Activated T-cell treated with anti-CD3 and anti-CD28 coated beads, Interleukin-2, amount 50 U/mL, for 4 hours (primary cell): ENCODE data around the gene HEATR5A. TPM values are rescaled to one million over a fixed set of nuclear protein-coding genes. Genes with fewer than 3 reads are reported as not detected.
"Not testable (repeated sequence)": the region's sequence is repeated elsewhere in the genome, so short reads cannot be mapped to it uniquely, and the experiment has no call there.

Experiments used
- ATAC-seq, 2 donors: fragments of 200-7000 bp; cut with Tn5 transposase; one replicate each; pipeline ENCODE4 v1.10.0; 2021
- DNase-seq: peaks from one replicate; pipeline ENCODE4 v3.0.0-alpha.2; 2020
- H3K27me3 Mint-ChIP-seq: one replicate; pipeline ENCODE4 v1.8.0; 2021; ENCODE audit warnings: low read depth, mixed read lengths
- H3K36me3 Mint-ChIP-seq: one replicate; pipeline ENCODE4 v1.8.0; 2022; ENCODE audit warnings: mixed read lengths; ENCODE audit not compliant: insufficient read depth
- H3K4me1 Mint-ChIP-seq: one replicate; pipeline ENCODE4 v1.8.0; 2021; ENCODE audit warnings: low read depth, mixed read lengths
- H3K4me3 Mint-ChIP-seq: one replicate; pipeline ENCODE4 v1.8.0; 2021; ENCODE audit warnings: mild to moderate bottlenecking, moderate library complexity, mixed read lengths
- H3K9me3 Mint-ChIP-seq: one replicate; pipeline ENCODE4 v1.8.0; 2021; ENCODE audit warnings: mixed read lengths
- total RNA-seq, 3 donors: library from RNA; stranded (reverse); gene quantifications; one replicate each; pipeline ENCODE4 v1.2.1, GENCODE V29; 2021

Gene HEATR5A
- total RNA-seq, 3 donors from 2014 or later, result 10.7 to 13.0 (median 12.0) TPM

DNA sequence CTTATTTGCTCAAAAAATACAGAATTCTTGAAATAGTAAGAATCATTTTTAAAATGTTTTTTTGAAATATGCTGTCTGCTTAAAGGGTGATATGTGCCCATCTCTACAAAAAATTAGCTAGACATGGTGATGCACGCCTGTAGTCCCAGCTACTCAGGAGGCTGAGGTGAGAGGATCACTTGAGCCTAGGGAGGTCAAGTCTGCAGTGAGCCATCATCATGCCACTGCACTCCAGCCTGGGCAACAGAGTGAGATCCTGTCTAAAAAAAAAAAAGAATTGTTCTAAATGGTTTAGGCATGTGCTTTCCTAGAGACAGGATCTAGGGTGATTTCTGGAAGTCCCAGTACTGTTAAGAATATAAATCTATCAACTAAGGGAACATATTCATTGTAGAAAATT is 137.2 kb downstream of the HEATR5A start:
- Mint-ChIP-seq H3K9me3 (no peaks in the 10 kb centered on the region), H3K27me3 (no peaks in the 10 kb centered on the region), H3K4me1 (no peaks in the 10 kb centered on the region), H3K36me3 (no peaks in the 10 kb centered on the region), H3K4me3 (no peak overlapping the region)
- ATAC-seq (no peak), DNase-seq (no peak)

DNA sequence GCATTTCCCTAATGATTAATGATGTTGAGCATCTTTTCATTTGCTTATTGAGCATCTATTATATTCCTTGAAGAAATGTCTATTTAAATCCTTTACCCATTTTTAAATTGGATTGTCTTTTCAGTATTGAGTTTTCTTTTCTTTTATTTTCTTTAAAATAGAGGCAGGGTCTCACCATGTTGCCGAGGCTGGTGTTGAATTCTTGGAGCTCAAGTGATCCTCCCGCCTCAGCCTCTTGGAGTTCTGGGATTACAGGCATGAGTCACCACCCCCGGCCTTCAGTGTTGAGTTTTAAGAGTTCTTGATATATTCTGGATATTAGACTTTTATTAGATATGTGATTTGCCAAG is 139.5 kb downstream of the HEATR5A start:
- Mint-ChIP-seq H3K36me3 (no peaks in the 10 kb centered on the region), H3K4me1 (no peaks in the 10 kb centered on the region), H3K27me3 (no peaks in the 10 kb centered on the region), H3K4me3 (no peak overlapping the region), H3K9me3 (no peaks in the 10 kb centered on the region)
- DNase-seq, result no peak
- no peak for ATAC-seq

DNA sequence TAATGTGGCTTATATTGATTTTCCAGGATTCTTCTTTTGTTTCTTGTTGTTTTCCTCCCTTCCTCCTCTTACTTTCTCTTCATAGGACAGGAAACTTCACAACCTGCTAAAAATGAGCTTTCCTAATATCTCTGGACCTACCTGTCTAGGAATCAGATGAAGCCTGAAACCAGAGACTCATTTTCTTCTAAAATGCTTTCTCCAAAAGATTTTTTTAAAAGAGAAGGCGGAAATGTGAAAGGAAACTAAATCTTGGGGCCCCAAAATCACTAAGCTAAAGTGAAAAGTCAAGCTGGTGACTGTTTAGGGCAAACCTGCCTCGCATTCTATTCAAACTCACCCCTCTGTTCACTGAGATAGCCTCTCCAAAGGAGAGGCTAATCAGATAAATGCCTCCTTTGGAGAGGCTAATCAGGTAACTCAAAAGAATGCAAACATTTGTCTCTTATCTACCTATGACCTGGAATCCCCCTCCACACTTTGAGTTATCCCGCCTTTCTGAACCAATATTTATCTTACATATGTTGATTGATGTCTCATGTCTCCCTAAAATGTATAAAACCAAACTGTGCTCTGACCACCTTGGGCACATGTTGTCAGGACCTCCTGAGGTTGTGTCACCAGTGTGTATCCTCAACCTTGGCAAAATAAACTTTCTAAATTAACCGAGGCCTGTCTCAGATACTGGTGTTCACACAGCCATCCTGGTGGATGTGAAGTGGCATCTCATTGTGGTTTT is 140.0 kb downstream of the HEATR5A start:
- DNase-seq (no peak), ATAC-seq (no peak)
- H3K4me3 Mint-ChIP-seq, result no peak overlapping the region
- no peaks in the 10 kb centered on the region for H3K27me3 Mint-ChIP-seq
- H3K4me1 Mint-ChIP-seq, result no peaks in the 10 kb centered on the region
- H3K36me3 Mint-ChIP-seq, result no peaks in the 10 kb centered on the region
- H3K9me3 Mint-ChIP-seq, result no peaks in the 10 kb centered on the region

DNA sequence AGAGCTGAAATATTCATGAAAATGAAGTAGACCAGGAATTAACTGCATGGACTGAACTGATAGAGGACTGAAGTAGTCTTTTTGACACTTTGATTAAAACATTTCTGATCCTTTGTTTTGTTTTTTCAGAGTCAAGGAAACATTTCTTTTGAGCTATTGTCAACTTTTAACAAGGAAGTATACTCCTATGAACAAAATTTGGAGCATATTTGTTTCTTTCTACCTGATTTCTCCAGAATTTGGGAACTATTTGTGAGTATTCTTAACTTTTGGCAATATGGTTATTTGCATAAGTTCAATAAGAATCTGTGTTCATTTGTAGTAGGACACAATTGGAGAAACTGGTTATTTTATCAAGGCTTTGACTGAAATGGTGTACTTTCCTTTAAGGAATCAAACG is 141.5 kb downstream of the HEATR5A start:
- no peaks in the 10 kb centered on the region for H3K27me3 Mint-ChIP-seq
- H3K4me3 Mint-ChIP-seq, result no peak overlapping the region
- no peak for DNase-seq
- H3K9me3 Mint-ChIP-seq, result no peaks in the 10 kb centered on the region
- H3K4me1 Mint-ChIP-seq, result peaks cover 4% of the 10 kb centered on the region
- ATAC-seq, result no peak
- H3K36me3 Mint-ChIP-seq, result no peaks in the 10 kb centered on the region

DNA sequence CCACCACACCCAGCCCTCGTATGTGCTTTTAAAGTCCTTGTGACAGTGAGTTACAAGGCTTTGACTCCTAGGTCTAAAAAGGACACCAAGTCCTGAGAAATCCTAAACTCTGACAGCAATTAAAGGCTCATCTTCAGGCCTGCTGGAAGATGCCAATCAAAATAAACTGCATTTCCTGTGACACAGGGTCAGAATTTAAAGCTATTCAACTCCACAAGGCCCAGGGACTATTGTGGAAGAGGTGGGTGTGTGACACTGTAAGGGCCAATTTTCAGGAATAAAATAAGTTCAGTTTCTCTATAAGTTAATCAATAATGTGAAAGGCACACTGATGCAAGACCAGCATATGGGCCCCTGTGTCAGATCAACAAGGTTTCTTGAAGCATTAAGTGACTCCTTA is 143.3 kb downstream of the HEATR5A start:
- Mint-ChIP-seq H3K4me3 (no peak overlapping the region), H3K4me1 (peaks cover 7% of the 10 kb centered on the region), H3K27me3 (no peaks in the 10 kb centered on the region), H3K9me3 (no peaks in the 10 kb centered on the region), H3K36me3 (no peaks in the 10 kb centered on the region)
- DNase-seq, result no peak
- ATAC-seq, result no peak

DNA sequence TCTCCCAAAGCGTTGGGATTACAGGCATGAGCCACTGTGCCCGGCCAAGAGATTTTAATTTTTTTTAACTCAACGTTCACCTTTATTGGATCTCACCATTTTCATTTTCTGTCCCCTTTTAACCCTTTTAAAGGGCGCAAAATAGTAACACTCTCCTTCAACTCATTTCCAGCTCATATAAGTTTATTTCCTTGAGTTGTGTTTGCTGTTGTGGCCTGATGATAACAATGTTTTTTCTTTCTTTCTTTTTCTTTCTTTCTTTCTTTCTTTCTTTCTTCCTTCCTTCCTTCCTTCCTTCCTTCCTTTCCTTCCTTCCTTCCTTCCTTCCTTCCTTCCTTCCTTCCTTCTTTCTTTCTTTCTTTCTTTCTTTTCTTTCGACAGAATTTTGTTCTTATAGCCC is 143.9 kb downstream of the HEATR5A start:
- not testable (repeated sequence) for ATAC-seq, H3K4me1 Mint-ChIP-seq, H3K4me3 Mint-ChIP-seq, H3K36me3 Mint-ChIP-seq, DNase-seq, H3K27me3 Mint-ChIP-seq, H3K9me3 Mint-ChIP-seq

DNA sequence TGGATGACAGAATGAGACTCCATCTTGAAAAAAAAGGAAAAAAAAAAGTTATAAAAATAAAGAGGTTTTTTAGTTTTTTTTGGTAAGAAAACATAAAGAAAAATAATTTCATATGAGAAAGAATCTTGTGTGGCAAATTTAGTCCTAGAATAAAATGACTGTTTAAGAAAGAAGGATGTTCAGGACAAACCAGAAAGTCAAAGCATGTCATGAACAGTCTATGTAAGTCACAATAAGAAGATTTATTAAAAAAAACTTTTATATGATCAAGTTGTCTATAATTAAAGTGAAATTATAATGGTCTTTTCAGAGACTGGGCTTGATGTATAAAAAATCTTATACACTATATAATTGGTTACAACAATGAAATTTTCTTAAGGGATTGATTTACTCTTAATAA is 144.6 kb downstream of the HEATR5A start:
- ATAC-seq (no peak), DNase-seq (no peak)
- Mint-ChIP-seq H3K9me3 (no peaks in the 10 kb centered on the region), H3K36me3 (no peaks in the 10 kb centered on the region), H3K27me3 (no peaks in the 10 kb centered on the region), H3K4me1 (peaks cover 7% of the 10 kb centered on the region), H3K4me3 (no peak overlapping the region)

DNA sequence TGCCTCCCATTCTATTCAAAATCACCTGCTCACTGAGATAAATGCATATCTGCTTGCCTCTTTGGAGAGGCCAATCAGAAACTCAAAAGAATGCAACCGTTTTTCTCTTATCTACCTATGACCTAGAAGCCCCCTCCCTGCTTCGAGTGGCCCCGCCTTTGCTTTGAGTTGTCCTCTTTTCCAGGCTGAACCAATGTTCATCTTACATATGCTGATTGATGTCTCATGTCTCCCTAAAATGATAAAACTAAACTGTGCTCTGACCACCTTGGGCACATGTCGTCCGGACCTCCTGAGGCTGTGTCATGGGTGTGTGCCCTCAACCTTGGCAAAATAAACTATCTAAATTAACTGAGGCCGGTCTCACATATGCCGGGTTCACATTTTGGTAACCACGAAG is 148.7 kb downstream of the HEATR5A start:
- H3K4me3 Mint-ChIP-seq, result no peak overlapping the region
- ATAC-seq (no peak), DNase-seq (no peak)
- H3K27me3 Mint-ChIP-seq, result no peaks in the 10 kb centered on the region
- no peaks in the 10 kb centered on the region for H3K36me3 Mint-ChIP-seq
- H3K4me1 Mint-ChIP-seq, result peaks cover 7% of the 10 kb centered on the region
- no peaks in the 10 kb centered on the region for H3K9me3 Mint-ChIP-seq

DNA sequence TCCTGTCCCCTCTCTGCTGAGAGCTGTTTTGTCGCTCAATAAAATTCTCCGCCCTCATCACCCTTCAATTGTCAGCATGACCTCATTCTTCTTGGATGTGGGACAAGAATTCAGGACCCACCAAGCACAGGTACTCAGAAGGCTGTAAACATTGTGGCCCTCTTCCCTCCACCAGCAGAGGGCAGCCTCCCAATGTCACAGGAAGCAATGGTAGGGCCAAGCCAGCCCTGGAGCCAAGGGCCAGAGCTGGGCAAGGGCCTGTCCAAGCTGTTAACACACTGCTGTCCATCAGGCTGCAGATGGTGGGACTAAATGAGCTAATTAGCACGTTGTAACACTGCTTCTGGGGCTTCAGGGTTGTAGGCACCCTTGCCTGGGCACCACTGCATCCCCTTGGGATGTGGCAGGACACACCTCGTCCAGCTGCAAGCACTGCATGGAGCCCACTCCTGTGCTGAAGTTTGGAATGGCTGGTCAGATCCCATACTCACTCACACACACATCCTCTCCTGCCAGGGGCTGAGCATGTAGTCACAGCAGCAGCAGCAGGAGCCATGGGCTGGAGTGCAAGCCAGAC is 150.1 kb downstream of the HEATR5A start:
- H3K9me3 Mint-ChIP-seq, result no peaks in the 10 kb centered on the region
- H3K27me3 Mint-ChIP-seq, result no peaks in the 10 kb centered on the region
- H3K4me3 Mint-ChIP-seq, result no peak overlapping the region
- no peaks in the 10 kb centered on the region for H3K36me3 Mint-ChIP-seq
- H3K4me1 Mint-ChIP-seq, result peaks cover 7% of the 10 kb centered on the region
- ATAC-seq (no peak), DNase-seq (no peak)

DNA sequence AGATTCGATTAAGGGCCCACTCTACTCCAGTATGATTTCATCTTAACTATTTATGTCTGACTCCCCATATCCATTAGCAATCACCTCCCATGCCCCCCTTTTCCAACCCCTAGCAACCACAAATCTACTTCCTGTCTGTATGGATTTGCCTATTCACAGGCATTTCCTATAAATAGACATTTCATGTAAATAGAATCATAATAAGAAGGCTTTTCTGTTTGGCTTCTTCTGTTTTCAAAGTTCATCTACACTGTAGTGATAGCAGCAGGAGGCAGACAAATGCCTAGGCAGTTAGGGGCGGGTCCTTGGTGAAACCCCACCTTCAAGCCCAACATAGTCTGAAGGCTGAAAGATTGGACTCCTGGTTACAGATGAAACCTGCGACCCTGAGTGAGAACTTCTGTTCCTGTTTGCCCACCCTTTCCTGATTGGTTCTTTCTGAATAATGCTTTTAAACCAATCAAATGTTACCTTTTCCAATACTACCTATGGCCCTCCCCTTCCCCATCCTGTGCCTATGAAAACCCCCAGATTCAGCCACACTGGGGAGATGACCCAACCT is 150.6 kb downstream of the HEATR5A start:
- ATAC-seq (no peak), DNase-seq (no peak)
- no peaks in the 10 kb centered on the region for H3K36me3 Mint-ChIP-seq
- no peak overlapping the region for H3K4me3 Mint-ChIP-seq
- peaks cover 7% of the 10 kb centered on the region for H3K4me1 Mint-ChIP-seq
- H3K9me3 Mint-ChIP-seq, result no peaks in the 10 kb centered on the region
- H3K27me3 Mint-ChIP-seq, result no peaks in the 10 kb centered on the region

DNA sequence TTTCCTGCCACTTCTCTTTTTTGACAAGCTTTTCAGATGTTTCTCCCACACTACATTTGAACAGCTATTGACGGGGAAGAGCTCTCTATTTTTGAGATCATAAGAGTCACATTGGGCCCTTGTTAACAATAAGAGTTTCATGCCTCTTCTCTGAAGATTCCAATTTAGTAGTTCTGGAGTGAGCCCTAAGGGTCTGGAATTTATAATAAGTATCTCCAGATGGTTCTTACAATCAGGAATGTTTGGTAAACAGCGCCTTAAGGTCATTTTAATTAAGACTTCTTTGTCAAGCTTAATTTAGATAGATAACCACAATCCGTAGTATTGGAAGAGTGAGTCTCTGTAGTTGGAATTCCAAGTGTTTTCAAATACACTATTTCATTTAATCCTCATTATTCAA is 152.1 kb downstream of the HEATR5A start:
- Mint-ChIP-seq H3K27me3 (no peaks in the 10 kb centered on the region), H3K36me3 (no peaks in the 10 kb centered on the region), H3K4me3 (no peak overlapping the region), H3K9me3 (no peaks in the 10 kb centered on the region), H3K4me1 (peaks cover 8% of the 10 kb centered on the region)
- no peak for DNase-seq
- ATAC-seq, result no peak

DNA sequence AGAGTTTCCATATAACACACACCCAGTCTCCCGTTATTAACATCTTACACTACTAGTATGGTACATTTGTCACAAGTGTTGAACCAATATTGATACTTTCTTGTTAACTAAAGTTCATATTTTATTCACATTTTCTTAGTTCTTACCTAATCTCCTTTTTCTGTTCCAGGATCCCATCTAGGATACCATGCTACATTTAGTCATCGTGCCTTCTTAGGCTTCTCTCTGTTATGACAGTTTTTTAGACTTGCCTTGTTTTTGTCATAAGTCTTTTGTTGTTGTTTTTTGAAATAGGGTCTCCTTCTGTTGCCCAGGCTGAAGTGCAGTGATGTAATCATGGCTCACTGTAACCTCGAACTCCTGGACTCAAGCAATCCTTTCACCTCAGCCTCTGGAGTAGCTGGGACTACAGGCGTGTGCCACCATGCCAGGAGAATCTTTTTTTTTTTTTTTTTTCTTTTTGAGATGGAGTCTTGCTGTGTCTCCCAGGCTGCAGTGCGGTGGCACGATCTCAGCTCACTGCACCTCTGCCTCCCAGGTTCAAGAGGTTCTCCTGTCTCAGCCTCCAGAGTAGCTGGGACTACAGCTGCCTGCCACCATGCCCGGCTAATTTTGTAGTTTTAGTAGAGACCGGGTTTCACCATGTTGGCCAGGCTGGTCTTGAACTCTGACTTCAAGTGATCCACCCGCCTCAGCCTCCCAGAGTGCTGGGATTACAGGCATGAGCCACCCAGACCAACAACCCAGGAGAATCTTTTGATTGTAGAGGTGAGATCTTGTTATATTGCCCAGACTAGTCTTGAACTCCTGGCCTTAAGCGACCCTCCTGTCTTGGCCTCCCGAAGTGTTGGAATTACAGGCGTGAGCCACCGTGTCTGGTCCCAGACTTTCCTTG is 153.7 kb downstream of the HEATR5A start:
- DNase-seq (no peak), ATAC-seq (no peak)
- peaks cover 8% of the 10 kb centered on the region for H3K4me1 Mint-ChIP-seq
- no peak overlapping the region for H3K4me3 Mint-ChIP-seq
- H3K36me3 Mint-ChIP-seq, result no peaks in the 10 kb centered on the region
- H3K9me3 Mint-ChIP-seq, result no peaks in the 10 kb centered on the region
- no peaks in the 10 kb centered on the region for H3K27me3 Mint-ChIP-seq

DNA sequence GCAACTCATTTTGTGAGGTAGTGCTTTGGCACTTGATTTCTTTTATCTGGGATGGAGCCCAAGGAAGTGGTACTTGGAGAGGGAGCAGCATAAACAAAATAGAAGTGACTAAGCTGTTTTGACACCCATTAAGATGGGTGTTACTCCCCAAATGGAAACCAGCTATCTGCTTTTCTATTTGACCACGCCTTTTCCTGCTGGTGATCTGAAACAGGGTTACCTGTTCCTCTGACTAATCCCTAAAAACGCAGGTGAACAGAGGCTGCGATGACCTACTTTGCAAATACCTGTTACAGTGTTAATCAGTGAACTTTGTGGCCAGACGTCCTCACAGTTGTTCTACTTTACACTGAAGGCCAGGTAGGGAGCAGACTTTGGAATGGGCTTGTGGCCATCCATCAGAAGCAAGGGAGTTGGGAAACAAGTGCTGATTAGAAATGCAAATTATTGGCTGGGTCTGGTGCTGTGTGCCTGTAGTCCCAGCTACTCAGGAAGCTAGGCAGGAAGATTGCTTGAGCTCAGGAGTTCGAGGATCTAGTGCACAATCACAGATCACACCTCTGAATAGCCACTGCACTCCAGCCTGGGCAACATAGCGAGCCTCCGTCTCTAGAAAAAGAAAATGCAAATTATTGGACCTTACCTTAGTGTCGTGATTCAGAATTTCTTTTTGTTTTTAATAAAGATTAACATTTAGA is 154.5 kb downstream of the HEATR5A start:
- no peaks in the 10 kb centered on the region for H3K9me3 Mint-ChIP-seq
- DNase-seq (no peak), ATAC-seq (no peak)
- H3K36me3 Mint-ChIP-seq, result no peaks in the 10 kb centered on the region
- H3K4me1 Mint-ChIP-seq, result peaks cover 8% of the 10 kb centered on the region
- H3K4me3 Mint-ChIP-seq, result no peak overlapping the region
- H3K27me3 Mint-ChIP-seq, result no peaks in the 10 kb centered on the region

DNA sequence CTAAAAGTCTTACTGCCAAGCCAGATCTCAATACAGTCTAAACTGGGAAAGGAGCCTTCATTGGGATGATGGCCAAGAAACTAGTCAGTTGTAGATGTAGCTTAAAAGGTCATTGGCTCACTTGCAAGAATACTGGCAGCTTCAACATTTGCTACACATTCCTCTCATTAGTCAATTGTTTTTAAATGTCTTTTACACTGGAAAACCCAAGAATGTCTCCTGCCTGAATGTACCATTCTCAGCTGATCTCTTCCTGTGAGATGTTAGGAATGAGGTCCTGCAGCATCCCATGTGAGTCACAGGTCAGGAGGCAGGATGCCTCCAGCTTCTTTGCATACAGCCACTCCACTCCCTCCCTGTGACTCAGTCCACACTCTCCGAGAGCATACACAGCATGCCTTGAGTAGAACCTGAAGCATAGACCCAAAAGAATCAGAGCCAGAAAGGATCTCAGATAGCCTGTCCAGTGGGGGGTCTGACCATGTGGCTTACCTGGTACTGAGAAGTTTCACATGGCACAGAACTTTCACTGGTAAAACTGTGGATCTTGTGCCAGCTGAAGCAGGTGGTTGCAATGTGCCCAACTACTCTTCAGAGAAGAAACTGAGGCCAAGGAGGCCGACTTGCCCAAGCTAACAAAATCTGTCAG is 156.7 kb downstream of the HEATR5A start:
- DNase-seq (no peak), ATAC-seq (no peak)
- no peaks in the 10 kb centered on the region for H3K9me3 Mint-ChIP-seq
- no peak overlapping the region for H3K4me3 Mint-ChIP-seq
- no peaks in the 10 kb centered on the region for H3K36me3 Mint-ChIP-seq
- peaks cover 8% of the 10 kb centered on the region for H3K4me1 Mint-ChIP-seq
- H3K27me3 Mint-ChIP-seq, result no peaks in the 10 kb centered on the region
